Adrenal gland (tissue), 5 donors: ENCODE results near the gene PLA2G4F.

Experiments used
- CTCF ChIP-seq, 6 experiments: fragments of 450-650 bp in 4 of 6; fragments of 200-600 bp in 2 of 6; sonication (generic) in 1 of 6; IDR thresholded peaks; 1 replicate in 5 of 6; 2 replicates in 1 of 6; pipeline versions ENCODE4 v1.5.1 to v1.8.0; 2016 to 2021; ENCODE audit warnings: antibody characterized with exemption in 6 of 6, mild to moderate bottlenecking in 2 of 6, moderate library complexity in 1 of 6
- POLR2A ChIP-seq, 2 donors: fragments of 450-650 bp; IDR thresholded peaks; one replicate each; pipeline ENCODE4 v1.6.1; 2017; ENCODE audit warnings: antibody characterized with exemption in 2 of 2, mild to moderate bottlenecking in 2 of 2, moderate library complexity in 1 of 2
- donor health status: DM: no; HTN: no; CAD: no.

GRCh38 chr15:42133356-42133755 lies 23.1 kb downstream of the PLA2G4F start:
- TF ChIP-seq POLR2A (IDR thresholded peaks at IDR 0.05) (no peak), CTCF (IDR thresholded peaks at IDR 0.05) (no peak)
